ENCODE results near the gene NUDT2. TPM values are rescaled to one million over a fixed set of nuclear protein-coding genes. Genes with fewer than 3 reads are reported as not detected.
"Not testable (repeated sequence)": the region's sequence is repeated elsewhere in the genome, so short reads cannot be mapped to it uniquely, and the experiment has no call there.

NUDT2 gene
- total RNA-seq, 1 experiment from 2014 or later: 14.4 TPM

DNA sequence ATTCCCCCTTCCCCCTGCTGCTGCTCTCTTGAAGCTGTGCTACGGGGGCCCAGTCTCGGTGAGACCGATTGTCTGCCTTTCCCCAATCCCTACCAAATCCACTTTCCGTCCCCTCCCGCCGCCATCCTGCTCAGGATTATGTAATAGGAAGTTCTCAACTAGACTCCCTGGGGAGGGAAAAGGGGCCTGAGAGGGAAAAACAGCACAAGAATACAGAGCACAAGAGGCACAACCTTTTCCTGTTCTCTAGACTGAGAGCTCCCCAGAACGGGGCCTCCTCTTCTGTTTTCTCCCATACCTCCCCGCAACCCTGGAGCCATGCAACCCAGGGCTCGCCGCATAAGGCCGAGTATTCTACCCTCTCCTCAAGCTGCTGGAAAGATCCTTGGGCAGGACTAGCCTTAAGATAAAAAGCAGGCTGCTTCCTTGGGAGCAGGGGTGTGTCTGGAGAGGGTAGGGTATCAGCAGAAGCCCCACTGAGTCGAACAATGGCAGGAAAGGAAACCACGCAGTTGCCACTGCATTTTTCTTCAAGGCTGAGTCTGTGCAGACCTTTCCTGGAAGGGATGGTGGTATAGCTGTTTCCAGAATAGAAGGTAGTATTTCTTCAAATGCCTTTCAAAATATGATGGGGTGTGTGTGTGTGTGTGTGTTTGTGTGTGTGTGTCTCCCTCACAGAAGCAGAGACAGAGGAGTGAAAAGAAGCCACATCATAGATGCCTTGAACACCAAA, 34.4 kb downstream of the NUDT2 start:
- no peaks in the 10 kb centered on the region for H3K36me3 ChIP-seq (ENCODE audit: control insufficient read depth, insufficient read depth, low read length)
- H3K4me1 ChIP-seq: no peaks in the 10 kb centered on the region
- POLR2A ChIA-PET: interaction anchor here (0.8 kb wide), 1 partner anchor 11 kb away, joined by 3 read pairs; no protein-coding TSS in a partner anchor
- intact Hi-C loops (cut with micrococcal nuclease; ENCODE audit: unreplicated experiment): no loop called here
- Mint-ChIP-seq H3K27me3 (ENCODE audit: insufficient read depth, unreplicated experiment) (no peaks in the 10 kb centered on the region), H3K4me1 (ENCODE audit: low read depth, unreplicated experiment) (no peaks in the 10 kb centered on the region), H3K27ac (ENCODE audit: unreplicated experiment) (no peak overlapping the region), H3K9me3 (ENCODE audit: unreplicated experiment) (peaks cover 5% of the 10 kb centered on the region), H3K4me3 (ENCODE audit: unreplicated experiment) (no peak overlapping the region), H3K36me3 (ENCODE audit: insufficient read depth, unreplicated experiment) (peaks cover 17% of the 10 kb centered on the region)
- TF ChIP-seq, protein P1, sequence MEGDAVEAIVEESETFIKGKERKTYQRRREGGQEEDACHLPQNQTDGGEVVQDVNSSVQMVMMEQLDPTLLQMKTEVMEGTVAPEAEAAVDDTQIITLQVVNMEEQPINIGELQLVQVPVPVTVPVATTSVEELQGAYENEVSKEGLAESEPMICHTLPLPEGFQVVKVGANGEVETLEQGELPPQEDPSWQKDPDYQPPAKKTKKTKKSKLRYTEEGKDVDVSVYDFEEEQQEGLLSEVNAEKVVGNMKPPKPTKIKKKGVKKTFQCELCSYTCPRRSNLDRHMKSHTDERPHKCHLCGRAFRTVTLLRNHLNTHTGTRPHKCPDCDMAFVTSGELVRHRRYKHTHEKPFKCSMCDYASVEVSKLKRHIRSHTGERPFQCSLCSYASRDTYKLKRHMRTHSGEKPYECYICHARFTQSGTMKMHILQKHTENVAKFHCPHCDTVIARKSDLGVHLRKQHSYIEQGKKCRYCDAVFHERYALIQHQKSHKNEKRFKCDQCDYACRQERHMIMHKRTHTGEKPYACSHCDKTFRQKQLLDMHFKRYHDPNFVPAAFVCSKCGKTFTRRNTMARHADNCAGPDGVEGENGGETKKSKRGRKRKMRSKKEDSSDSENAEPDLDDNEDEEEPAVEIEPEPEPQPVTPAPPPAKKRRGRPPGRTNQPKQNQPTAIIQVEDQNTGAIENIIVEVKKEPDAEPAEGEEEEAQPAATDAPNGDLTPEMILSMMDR (IDR thresholded peaks at IDR 0.05; ENCODE audit: insufficient read depth in 1 of 2, low read depth in 1 of 2, low read length in 1 of 2, severe bottlenecking in 1 of 2, unreplicated experiment in 1 of 2): no peak
- no peak for DNase-seq
- CTCF ChIA-PET: interaction anchor here (1.3 kb wide), 1 partner anchor 240 kb away, joined by 3 read pairs; no protein-coding TSS in a partner anchor
- H3K9me3 ChIP-seq: peaks cover 9% of the 10 kb centered on the region; the same call in 1 of the 2 replicates
- no peak overlapping the region for H3K4me3 ChIP-seq (ENCODE audit: low read depth, low read length)
- no TSS peak for BruUV-seq (replicated peaks)
- no peaks in the 10 kb centered on the region for H3K27me3 ChIP-seq (replicated peaks; ENCODE audit: control insufficient read depth, insufficient read depth, low read length)

- CTCF ChIA-PET: interaction anchor here (0.7 kb wide), 1 partner anchor 10 kb away, joined by 6 read pairs; no protein-coding TSS in a partner anchor
- no TSS peak for BruUV-seq (replicated peaks)
- POLR2A ChIA-PET: no interaction called here
- H3K4me3 Mint-ChIP-seq (ENCODE audit: unreplicated experiment): no peak overlapping the region
- H3K27me3 ChIP-seq (replicated peaks; ENCODE audit: control insufficient read depth, insufficient read depth, low read length): no peaks in the 10 kb centered on the region
- intact Hi-C loops (cut with micrococcal nuclease; ENCODE audit: unreplicated experiment): no loop called here
- H3K4me3 ChIP-seq (ENCODE audit: low read depth, low read length): no peak overlapping the region
- peaks cover 9% of the 10 kb centered on the region; the same call in 1 of the 2 replicates for H3K9me3 ChIP-seq
- TF ChIP-seq, protein P1 (IDR thresholded peaks at IDR 0.05; ENCODE audit: insufficient read depth in 1 of 2, low read depth in 1 of 2, low read length in 1 of 2, severe bottlenecking in 1 of 2, unreplicated experiment in 1 of 2): no peak
- no peak for DNase-seq
- peaks cover 5% of the 10 kb centered on the region for H3K9me3 Mint-ChIP-seq (ENCODE audit: unreplicated experiment)
- no peaks in the 10 kb centered on the region for H3K27me3 Mint-ChIP-seq (ENCODE audit: insufficient read depth, unreplicated experiment)
- H3K27ac Mint-ChIP-seq (ENCODE audit: unreplicated experiment): no peak overlapping the region
- H3K36me3 ChIP-seq (ENCODE audit: control insufficient read depth, insufficient read depth, low read length): peaks cover under 1% of the 10 kb centered on the region; the same call in 1 of the 2 replicates
- no peaks in the 10 kb centered on the region for H3K4me1 ChIP-seq
- no peaks in the 10 kb centered on the region for H3K4me1 Mint-ChIP-seq (ENCODE audit: low read depth, unreplicated experiment)
- peaks cover 32% of the 10 kb centered on the region for H3K36me3 Mint-ChIP-seq (ENCODE audit: insufficient read depth, unreplicated experiment)
These were observed 35.9 kb downstream of the NUDT2 start for GRCh38 chr9:34365282-34365681.

DNA sequence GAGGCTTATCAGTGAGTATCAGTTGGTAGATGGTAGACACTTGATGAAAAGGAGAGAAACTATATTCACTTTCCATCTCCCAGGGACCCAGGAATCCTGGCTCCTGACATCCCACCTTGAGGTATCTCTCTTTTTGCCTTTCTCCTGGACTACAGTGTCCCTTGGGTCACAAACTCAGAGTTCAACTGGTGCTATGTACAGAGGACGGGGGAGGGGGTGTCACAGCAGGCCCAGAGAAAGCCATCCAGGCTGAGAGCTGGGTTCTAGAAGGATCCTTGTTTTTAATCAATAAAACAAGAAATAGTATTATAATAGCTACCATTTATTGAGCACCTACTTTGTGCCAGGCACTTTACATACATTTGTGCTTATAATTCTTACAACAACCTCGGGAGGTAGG, 37.0 kb downstream of the NUDT2 start:
- Histone ChIP-seq H3K27me3 (replicated peaks; ENCODE audit: control insufficient read depth, insufficient read depth, low read length) (no peaks in the 10 kb centered on the region), H3K36me3 (ENCODE audit: control insufficient read depth, insufficient read depth, low read length) (peaks cover 8% of the 10 kb centered on the region), H3K4me3 (ENCODE audit: low read depth, low read length) (no peak overlapping the region), H3K9me3 (peaks cover 9% of the 10 kb centered on the region; the same call in 1 of the 2 replicates), H3K4me1 (no peaks in the 10 kb centered on the region)
- no peaks in the 10 kb centered on the region for H3K27me3 Mint-ChIP-seq (ENCODE audit: insufficient read depth, unreplicated experiment)
- no peak overlapping the region for H3K4me3 Mint-ChIP-seq (ENCODE audit: unreplicated experiment)
- no TSS peak for BruUV-seq (replicated peaks)
- no peaks in the 10 kb centered on the region for H3K4me1 Mint-ChIP-seq (ENCODE audit: low read depth, unreplicated experiment)
- intact Hi-C loops (cut with micrococcal nuclease; ENCODE audit: unreplicated experiment): no loop called here
- no peak overlapping the region for H3K27ac Mint-ChIP-seq (ENCODE audit: unreplicated experiment)
- no peak for DNase-seq
- CTCF ChIA-PET: interaction anchor here (0.6 kb wide), 1 partner anchor 14 kb away, joined by 3 read pairs; no protein-coding TSS in a partner anchor
- H3K9me3 Mint-ChIP-seq (ENCODE audit: unreplicated experiment): peaks cover 5% of the 10 kb centered on the region
- POLR2A ChIA-PET: interaction anchor here (0.5 kb wide), 1 partner anchor 242 kb away, joined by 8 read pairs; no protein-coding TSS in a partner anchor
- H3K36me3 Mint-ChIP-seq (ENCODE audit: insufficient read depth, unreplicated experiment): peaks cover 43% of the 10 kb centered on the region
- TF ChIP-seq, protein P1 (IDR thresholded peaks at IDR 0.05; ENCODE audit: insufficient read depth in 1 of 2, low read depth in 1 of 2, low read length in 1 of 2, severe bottlenecking in 1 of 2, unreplicated experiment in 1 of 2): no peak

- CTCF ChIA-PET; H3K27me3 Mint-ChIP-seq (ENCODE audit: insufficient read depth, unreplicated experiment); intact Hi-C loops (cut with micrococcal nuclease; ENCODE audit: unreplicated experiment); POLR2A ChIA-PET; H3K4me3 ChIP-seq (ENCODE audit: low read depth, low read length); H3K4me1 Mint-ChIP-seq (ENCODE audit: low read depth, unreplicated experiment); H3K27me3 ChIP-seq (replicated peaks; ENCODE audit: control insufficient read depth, insufficient read depth, low read length); DNase-seq; H3K9me3 Mint-ChIP-seq (ENCODE audit: unreplicated experiment); H3K4me3 Mint-ChIP-seq (ENCODE audit: unreplicated experiment); H3K27ac Mint-ChIP-seq (ENCODE audit: unreplicated experiment); H3K9me3 ChIP-seq; H3K4me1 ChIP-seq: not testable (repeated sequence)
- peaks cover 13% of the 10 kb centered on the region for H3K36me3 ChIP-seq (ENCODE audit: control insufficient read depth, insufficient read depth, low read length)
- H3K36me3 Mint-ChIP-seq (ENCODE audit: insufficient read depth, unreplicated experiment): peaks cover 58% of the 10 kb centered on the region
- BruUV-seq (replicated peaks): TSS peak; percentile 6
These were observed 38.5 kb downstream of the NUDT2 start for GRCh38 chr9:34367751-34368410.
